ENCODE measurements around the gene CYB5R3. TPM values are rescaled to one million over a fixed set of nuclear protein-coding genes. Genes with fewer than 3 reads are reported as not detected.

The CYB5R3 gene
- polyA plus RNA-seq, 2 of the 4 experiments (the other 2 are of a cell fraction) = 30.8 to 51.8 TPM

DNA sequence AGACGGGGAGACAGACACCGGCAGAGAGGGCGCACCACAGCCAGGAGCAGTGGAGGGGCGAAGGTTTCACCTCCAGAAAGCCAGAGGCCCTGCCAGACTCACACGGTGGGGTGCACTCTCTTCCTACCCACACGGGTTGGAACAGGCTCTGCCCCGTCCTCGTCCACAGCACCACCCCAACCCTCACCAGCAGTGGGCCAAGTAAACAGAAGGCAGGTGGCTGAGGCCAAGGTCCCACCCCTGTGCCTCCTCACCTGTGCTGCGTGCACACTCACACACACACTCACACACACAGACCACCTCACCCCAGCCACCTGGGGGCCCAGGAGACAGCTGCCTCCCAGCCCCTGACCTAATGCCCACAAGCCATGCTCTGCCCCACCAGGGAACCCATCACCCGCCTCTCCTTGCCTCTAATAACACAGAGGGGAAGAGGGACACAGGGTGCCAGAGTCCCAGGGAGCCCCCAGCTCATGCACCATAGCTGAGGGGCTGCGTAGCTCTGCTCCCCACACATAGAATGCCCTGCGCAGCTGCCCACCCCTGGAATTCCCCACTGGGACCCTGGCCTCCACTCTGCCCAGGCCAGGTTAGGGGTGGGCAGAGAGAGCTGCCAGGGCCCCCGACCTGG is 3.1 kb downstream of the CYB5R3 start:
- no peak for ATAC-seq
- Histone ChIP-seq H3K4me1 (peaks cover 33% of the 10 kb centered on the region), H3K27ac (0 out of 6 replicates have a peak overlapping the region, but pooled peaks of 1 of the 2 experiments have one; percentile 31), H3K9me3 (no peaks in the 10 kb centered on the region), H3K4me3 (no peak overlapping the region), H3K4me2 (no peak overlapping the region)
- no peak for DNase-seq (ENCODE audit: low read depth in 1 of 2, low spot score in 1 of 2)
- CTCF ChIA-PET = interaction anchor here (0.8 kb wide), 1 partner anchor 25 kb away, joined by 3 read pairs; no protein-coding TSS in a partner anchor
- whole genome bisulfite sequencing (ENCODE audit: missing lambda C conversion rate) = 82% methylated on average over 2 of the region's 13 CpGs
- no peak for TF ChIP-seq FOXS1 (CRISPR knock-in tag; IDR thresholded peaks at IDR 0.05)
- POLR2A ChIA-PET = no interaction called here
- no peak for FAIRE-seq

DNA sequence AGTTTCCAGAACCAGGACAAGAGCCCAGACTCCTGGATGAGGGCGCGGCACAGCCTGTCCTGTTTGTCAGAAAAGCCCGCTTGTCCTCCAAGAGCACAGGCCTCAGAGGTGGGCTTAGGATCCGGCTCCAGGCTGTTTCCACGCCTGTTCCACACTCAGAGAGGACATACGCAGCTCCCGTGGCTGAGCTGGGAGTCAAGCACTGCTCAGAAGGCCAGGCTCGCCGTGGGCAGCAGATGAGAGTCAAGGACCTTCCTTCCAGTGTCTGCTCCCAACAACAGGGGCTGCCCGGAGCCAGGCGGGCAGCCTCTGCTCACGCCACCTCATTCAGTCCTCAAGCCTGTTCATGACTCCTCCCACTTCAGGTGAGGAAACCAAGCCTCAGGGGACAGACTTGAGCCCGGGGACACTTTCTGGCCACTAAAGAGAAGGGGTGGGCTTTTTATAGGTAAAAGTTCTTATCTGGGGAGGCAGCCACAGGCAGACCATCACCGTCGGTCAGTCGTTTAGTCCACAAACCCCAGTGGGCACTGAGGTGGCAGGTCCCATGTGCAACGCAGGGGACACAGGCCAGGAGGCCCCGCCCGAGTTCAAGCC is 3.8 kb downstream of the CYB5R3 start:
- no peak for DNase-seq (ENCODE audit: low read depth in 1 of 2, low spot score in 1 of 2)
- FAIRE-seq = no peak
- H3K4me3 ChIP-seq = no peak overlapping the region
- 68% methylated on average over 10 of the region's 19 CpGs for WGBS (ENCODE audit: missing lambda C conversion rate)
- CTCF ChIA-PET = interaction anchor here (1.6 to 1.9 kb wide), 2 partner anchors 24 to 415 kb away, joined by 3 to 6 read pairs; no protein-coding TSS in a partner anchor
- POLR2A ChIA-PET = no interaction called here
- H3K4me2 ChIP-seq = no peak overlapping the region
- peaks cover 30% of the 10 kb centered on the region for H3K4me1 ChIP-seq
- no peaks in the 10 kb centered on the region for H3K9me3 ChIP-seq
- H3K27ac ChIP-seq = no peak overlapping the region
- TF ChIP-seq HDAC2 (IDR thresholded peaks at IDR 0.05) (no peak), ZNF302 (CRISPR knock-in tag; IDR thresholded peaks at IDR 0.05) (no peak), FOSL2 (IDR thresholded peaks at IDR 0.05) (no peak), FOSL2 (CRISPR knock-in tag; IDR thresholded peaks at IDR 0.05) (no peak), RCOR1 (IDR thresholded peaks at IDR 0.05; ENCODE audit: low read depth, low read length) (no peak), POLR2AphosphoS2 (conservative IDR thresholded peaks at IDR 0.05; ENCODE audit: low read length) (no peak), SREBF2 (IDR thresholded peaks at IDR 0.05) (no peak), CBX2 (IDR thresholded peaks at IDR 0.05; ENCODE audit: borderline replicate concordance, low read depth) (no peak), HOXA7 (CRISPR knock-in tag; IDR thresholded peaks at IDR 0.05) (no peak), NFE2L2 (conservative IDR thresholded peaks at IDR 0.05; ENCODE audit: low read length) (no peak), EP300 (IDR thresholded peaks at IDR 0.05) (no peak)
- TF ChIP-seq, protein P1, sequence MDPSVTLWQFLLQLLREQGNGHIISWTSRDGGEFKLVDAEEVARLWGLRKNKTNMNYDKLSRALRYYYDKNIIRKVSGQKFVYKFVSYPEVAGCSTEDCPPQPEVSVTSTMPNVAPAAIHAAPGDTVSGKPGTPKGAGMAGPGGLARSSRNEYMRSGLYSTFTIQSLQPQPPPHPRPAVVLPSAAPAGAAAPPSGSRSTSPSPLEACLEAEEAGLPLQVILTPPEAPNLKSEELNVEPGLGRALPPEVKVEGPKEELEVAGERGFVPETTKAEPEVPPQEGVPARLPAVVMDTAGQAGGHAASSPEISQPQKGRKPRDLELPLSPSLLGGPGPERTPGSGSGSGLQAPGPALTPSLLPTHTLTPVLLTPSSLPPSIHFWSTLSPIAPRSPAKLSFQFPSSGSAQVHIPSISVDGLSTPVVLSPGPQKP (IDR thresholded peaks at IDR 0.05; ENCODE audit: low read depth, low read length) = no peak
- no peak for ATAC-seq

DNA sequence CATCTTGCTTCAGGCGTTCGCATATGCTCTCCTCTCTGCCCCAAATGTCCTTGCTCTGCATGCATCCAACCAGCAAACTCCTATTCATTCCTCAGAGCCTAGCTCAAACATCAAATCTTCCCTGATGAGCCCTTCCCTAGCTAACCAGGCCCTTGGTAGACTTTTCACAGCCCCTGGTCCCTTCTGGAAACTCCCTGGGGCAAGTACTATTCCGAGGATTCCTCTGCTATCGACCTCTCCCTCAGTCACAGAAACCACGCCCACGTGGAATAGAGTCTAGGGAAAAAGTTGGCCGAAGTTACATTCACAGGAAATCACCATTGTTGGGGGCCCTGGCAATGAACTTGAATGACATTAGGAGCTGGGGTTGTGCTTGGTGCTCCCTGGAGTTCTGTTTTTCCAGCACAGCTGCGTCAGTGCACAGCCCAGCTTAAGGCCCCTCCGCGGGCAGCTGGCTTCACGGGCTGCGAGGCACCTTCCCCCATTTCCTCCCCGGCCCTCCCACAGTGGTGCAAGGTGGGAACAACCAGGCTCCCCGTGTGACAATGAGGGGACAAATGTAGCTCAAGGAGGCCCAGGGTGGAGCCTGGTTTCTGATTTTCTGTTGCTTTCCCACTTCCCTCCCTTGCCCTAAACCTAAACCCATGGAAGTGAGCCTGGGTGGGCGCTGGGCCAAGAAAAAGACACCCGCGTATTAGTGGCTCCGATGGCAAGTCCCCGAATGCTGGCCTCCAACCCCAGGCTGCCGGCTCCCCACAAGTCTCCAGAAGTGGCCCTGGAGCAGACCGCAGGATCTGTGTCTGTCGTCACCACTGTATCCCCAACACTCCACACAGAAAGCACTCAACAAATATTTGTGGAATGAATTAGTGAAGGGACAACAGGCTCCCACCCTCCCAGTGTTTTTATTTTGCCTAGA is 4.5 kb downstream of the CYB5R3 start:
- CTCF ChIA-PET = interaction anchor here (0.6 to 1.9 kb wide), 3 partner anchors 24 to 506 kb away, joined by 3 to 6 read pairs (median 3); no protein-coding TSS in a partner anchor
- no peak for FAIRE-seq

DNA sequence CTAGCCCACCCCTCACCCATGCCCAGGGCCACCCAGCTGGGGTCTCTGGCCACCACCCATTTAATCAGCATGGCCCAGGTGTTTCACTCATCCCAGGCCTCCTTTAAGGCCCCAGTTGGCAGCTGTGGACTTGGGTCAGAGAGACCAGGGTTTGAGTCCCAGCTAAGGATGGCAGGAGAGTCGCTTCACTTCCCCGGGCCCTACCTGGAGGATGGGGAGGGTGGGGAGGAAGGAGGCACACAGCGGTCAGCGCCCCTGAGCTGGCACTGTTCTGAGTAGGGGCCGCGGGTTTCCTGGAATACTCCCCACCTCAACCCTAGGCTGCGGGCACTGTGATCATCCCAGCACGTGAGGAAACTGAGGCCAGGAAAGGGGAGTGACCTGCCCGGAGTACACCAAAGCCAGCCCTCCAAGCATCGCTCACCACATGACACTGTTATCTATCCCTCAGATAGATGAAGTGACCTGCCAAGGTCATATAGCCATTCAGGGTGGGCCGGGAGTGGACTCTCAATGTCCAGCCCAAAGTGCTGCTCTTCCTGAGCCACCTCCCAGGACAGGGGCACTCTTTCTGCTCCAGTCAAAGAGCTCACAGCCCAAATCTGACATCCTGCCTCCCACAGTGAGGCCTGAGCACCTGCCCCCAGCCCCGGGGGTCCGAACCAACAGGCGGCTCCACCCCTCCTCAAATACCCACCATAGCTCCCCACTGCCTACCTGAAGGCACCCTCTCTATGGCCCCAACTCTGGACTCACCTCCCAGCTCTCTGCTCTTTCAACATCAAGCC is 5.4 kb downstream of the CYB5R3 start:
- DNase-seq (ENCODE audit: low read depth in 1 of 2, low spot score in 1 of 2) (no peak), FAIRE-seq (no peak), ATAC-seq (no peak)
- peaks cover 27% of the 10 kb centered on the region for H3K4me1 ChIP-seq
- WGBS (ENCODE audit: missing lambda C conversion rate) = 97% methylated on average over 11 of the region's 14 CpGs
- no peak overlapping the region for H3K27ac ChIP-seq
- ChIA-PET POLR2A (no interaction called here), CTCF (interaction anchor here (0.6 to 1.9 kb wide), 3 partner anchors 23 to 506 kb away, joined by 3 to 6 read pairs (median 3); no protein-coding TSS in a partner anchor)
- H3K4me2 ChIP-seq = no peak overlapping the region
- H3K4me3 ChIP-seq = no peak overlapping the region
- H3K9me3 ChIP-seq = no peaks in the 10 kb centered on the region
- no peak for TF ChIP-seq CBX8 (IDR thresholded peaks at IDR 0.05)
- no peak for TF ChIP-seq HOXA7 (CRISPR knock-in tag; IDR thresholded peaks at IDR 0.05)
- no peak for TF ChIP-seq HOXB13 (CRISPR knock-in tag; IDR thresholded peaks at IDR 0.05; ENCODE audit: low read depth)
- TF ChIP-seq FOXS1 (CRISPR knock-in tag; IDR thresholded peaks at IDR 0.05) = no peak
- TF ChIP-seq CEBPB (IDR thresholded peaks at IDR 0.05) = no peak
- TF ChIP-seq ZFP36 (IDR thresholded peaks at IDR 0.05; ENCODE audit: borderline replicate concordance, partially characterized antibody) = no peak
- TF ChIP-seq NR3C1 (IDR thresholded peaks at IDR 0.05) = no peak
- no peak for TF ChIP-seq MAZ (IDR thresholded peaks at IDR 0.05; ENCODE audit: borderline replicate concordance, low read depth, low read length)
- TF ChIP-seq, protein P2, sequence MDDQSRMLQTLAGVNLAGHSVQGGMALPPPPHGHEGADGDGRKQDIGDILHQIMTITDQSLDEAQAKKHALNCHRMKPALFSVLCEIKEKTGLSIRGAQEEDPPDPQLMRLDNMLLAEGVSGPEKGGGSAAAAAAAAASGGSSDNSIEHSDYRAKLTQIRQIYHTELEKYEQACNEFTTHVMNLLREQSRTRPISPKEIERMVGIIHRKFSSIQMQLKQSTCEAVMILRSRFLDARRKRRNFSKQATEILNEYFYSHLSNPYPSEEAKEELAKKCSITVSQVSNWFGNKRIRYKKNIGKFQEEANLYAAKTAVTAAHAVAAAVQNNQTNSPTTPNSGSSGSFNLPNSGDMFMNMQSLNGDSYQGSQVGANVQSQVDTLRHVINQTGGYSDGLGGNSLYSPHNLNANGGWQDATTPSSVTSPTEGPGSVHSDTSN (IDR thresholded peaks at IDR 0.05) = no peak
- TF ChIP-seq POLR2AphosphoS2 (conservative IDR thresholded peaks at IDR 0.05; ENCODE audit: low read length) = no peak
- no peak for TF ChIP-seq PHF8 (IDR thresholded peaks at IDR 0.05; ENCODE audit: borderline replicate concordance, low read depth)
- TF ChIP-seq RFX5 (IDR thresholded peaks at IDR 0.05) = no peak
- no peak for TF ChIP-seq RNF2 (IDR thresholded peaks at IDR 0.05; ENCODE audit: borderline replicate concordance, low read depth)
- TF ChIP-seq, protein P3, sequence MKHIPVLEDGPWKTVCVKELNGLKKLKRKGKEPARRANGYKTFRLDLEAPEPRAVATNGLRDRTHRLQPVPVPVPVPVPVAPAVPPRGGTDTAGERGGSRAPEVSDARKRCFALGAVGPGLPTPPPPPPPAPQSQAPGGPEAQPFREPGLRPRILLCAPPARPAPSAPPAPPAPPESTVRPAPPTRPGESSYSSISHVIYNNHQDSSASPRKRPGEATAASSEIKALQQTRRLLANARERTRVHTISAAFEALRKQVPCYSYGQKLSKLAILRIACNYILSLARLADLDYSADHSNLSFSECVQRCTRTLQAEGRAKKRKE (CRISPR knock-in tag; IDR thresholded peaks at IDR 0.05; ENCODE audit: low read depth) = no peak

More for the DNA sequence above, 4.5 kb downstream of the CYB5R3 start:
- ATAC-seq = no peak
- no peak for TF ChIP-seq CHD2 (IDR thresholded peaks at IDR 0.05; ENCODE audit: low read length, partially characterized antibody)
- Histone ChIP-seq H3K27ac (no peak overlapping the region), H3K4me1 (peaks cover 28% of the 10 kb centered on the region), H3K4me2 (no peak overlapping the region), H3K9me3 (no peaks in the 10 kb centered on the region), H3K4me3 (no peak overlapping the region)
- POLR2A ChIA-PET = no interaction called here
- DNase-seq (ENCODE audit: low read depth in 1 of 2, low spot score in 1 of 2) = no peak
- 67% methylated on average over 22 of the region's 22 CpGs for WGBS (ENCODE audit: missing lambda C conversion rate)
